ENCODE results near the gene RALY.

DNA sequence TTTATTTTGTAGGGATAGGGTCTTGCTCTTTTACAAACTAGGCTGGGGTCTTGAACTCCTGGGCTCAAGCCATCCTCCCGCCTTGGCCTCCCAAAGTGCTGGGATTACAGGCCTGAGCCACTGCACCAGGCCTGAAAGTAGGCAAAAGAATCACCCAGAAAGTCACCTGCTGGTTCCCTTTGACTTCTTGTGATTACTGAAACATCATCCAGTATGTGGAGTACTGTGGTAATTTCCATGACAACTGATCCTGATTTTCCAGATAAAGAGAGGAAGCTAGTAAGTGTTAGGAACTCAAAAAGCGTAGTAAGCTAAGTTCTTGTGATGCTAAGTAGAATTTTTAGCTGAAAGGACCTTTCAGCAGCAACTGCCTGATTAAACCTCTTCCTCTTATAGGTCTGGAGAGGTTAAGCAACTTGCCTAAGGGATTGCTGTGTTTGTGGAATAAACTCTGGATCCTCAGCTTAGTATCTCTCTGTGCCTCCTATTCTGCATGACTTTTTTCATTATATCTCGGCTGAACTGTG is 16.8 kb downstream of the RALY start:
- TF ChIP-seq, protein P1, sequence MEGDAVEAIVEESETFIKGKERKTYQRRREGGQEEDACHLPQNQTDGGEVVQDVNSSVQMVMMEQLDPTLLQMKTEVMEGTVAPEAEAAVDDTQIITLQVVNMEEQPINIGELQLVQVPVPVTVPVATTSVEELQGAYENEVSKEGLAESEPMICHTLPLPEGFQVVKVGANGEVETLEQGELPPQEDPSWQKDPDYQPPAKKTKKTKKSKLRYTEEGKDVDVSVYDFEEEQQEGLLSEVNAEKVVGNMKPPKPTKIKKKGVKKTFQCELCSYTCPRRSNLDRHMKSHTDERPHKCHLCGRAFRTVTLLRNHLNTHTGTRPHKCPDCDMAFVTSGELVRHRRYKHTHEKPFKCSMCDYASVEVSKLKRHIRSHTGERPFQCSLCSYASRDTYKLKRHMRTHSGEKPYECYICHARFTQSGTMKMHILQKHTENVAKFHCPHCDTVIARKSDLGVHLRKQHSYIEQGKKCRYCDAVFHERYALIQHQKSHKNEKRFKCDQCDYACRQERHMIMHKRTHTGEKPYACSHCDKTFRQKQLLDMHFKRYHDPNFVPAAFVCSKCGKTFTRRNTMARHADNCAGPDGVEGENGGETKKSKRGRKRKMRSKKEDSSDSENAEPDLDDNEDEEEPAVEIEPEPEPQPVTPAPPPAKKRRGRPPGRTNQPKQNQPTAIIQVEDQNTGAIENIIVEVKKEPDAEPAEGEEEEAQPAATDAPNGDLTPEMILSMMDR (IDR thresholded peaks at IDR 0.05) = no peak
- no peak for TF ChIP-seq POLR2AphosphoS5 (IDR thresholded peaks at IDR 0.05)

All from upper lobe of left lung (tissue), 4 donors.